DOHH2 (cell line): ENCODE results near the gene LNP1.

Source experiments
- CTCF ChIP-seq: fragments of 200-600 bp; sonication (generic); IDR thresholded peaks from one replicate; pipeline ENCODE4 v1.5.1; 2014; ENCODE audit warnings: antibody characterized with exemption, mild to moderate bottlenecking, low read depth, low read length; ENCODE audit not compliant: poor library complexity, severe bottlenecking
- EZH2phosphoT487 ChIP-seq: fragments of 200-600 bp; sonication (generic); IDR thresholded peaks from 2 replicates; pipeline ENCODE4 v1.6.1; 2017; ENCODE audit warnings: borderline replicate concordance, mild to moderate bottlenecking, antibody characterized with exemption, low read length, moderate library complexity, mixed read lengths

GRCh38 chr3:100454677-100455076 lies 53.3 kb downstream of the LNP1 start:
- TF ChIP-seq CTCF = no peak
- TF ChIP-seq EZH2phosphoT487 = no peak
